ENCODE measurements around the gene FALEC. TPM values are rescaled to one million over a fixed set of nuclear protein-coding genes. Genes with fewer than 3 reads are reported as not detected.

The FALEC gene
- total RNA-seq, 4 donors from 2014 or later: not detected

DNA sequence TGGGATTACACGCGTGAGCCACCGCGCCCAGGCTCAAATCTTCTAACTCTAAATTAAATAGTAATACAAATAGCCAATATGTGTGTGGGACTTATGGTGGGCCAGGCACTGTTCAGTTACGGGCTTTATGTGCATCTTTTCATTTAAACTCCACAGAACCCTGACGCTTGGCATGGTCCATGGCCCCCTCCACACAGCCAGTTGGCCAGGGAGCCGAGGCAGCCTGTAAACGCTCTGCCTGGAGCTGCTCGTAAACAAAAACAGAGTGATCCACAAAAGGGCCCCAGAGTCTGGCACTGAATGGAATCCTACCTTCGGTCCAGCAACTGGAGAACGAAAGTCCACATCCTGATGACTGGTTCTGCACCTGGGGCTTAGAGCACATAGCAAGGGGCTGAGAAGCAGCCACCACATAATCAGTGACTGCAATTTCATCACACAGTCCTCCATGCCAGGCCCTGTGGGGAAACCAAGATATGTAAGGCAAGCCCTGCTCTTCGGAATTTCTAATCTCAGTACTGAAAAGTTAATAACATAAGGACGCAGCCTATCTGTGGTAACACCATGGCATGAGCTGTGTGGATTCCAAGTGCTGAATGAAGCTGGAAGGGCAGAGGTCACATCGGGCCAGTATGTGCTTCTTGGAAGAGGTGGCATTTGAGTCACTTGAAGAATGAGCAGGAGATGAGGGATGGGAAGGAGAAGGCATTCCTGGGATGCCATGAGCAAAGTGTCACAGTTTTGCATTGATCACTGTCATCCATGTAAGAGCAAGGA, 20.1 kb downstream of the FALEC start:
- DNase-seq: no peak

DNA sequence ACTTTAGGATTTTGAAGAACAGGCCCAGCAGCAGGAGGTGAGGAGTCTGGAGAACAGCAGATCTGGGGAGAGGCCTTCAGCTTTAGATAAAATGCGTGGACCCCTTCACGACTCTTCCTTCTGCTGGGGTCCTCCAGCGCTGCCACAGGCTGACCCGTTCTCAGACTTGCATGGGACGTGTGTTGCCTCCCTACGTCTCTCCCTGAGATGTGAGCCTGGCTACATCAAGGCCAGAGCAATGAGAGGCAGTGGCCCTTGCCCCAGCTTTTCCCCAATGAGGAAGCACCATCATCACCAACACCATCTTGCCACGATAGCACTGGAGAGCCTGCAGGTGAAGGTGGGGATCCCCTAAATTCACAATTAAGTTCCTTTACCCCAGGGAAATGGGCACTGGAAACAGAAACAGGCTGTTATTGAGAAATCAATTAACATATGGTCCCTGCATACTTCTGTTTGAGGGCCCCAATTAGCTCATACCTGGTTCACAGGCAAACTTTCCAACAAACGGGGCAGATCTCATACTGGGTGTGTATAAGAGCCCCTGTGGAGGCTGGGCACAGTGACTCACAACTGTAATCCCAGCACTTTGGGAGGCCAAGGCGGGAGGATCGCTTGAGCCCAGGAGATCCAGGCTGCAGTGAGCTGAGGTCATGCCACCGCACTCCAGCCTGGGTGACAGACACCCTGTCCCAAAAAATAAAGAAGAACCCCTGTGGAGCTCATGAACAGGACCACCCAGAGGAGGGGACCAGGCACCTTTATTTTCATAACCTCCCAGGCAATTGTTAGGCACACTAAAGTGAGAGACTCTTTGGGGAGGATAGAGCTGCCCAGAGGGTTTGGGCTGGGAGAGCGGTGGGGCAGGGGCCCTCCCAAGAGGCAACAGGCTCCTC, 21.5 kb downstream of the FALEC start:
- H3K27ac ChIP-seq: peak overlapping the region in 2 of 4 donors; percentile 66 to 67
- H3K9me3 ChIP-seq: no peaks in the 10 kb centered on the region
- no peak overlapping the region for H3K4me3 ChIP-seq
- TF ChIP-seq EP300 (IDR thresholded peaks at IDR 0.05; ENCODE audit: low read depth) (no peak), POLR2AphosphoS5 (IDR thresholded peaks at IDR 0.05) (no peak), POLR2A (IDR thresholded peaks at IDR 0.05) (no peak)
- TF ChIP-seq, protein P1, sequence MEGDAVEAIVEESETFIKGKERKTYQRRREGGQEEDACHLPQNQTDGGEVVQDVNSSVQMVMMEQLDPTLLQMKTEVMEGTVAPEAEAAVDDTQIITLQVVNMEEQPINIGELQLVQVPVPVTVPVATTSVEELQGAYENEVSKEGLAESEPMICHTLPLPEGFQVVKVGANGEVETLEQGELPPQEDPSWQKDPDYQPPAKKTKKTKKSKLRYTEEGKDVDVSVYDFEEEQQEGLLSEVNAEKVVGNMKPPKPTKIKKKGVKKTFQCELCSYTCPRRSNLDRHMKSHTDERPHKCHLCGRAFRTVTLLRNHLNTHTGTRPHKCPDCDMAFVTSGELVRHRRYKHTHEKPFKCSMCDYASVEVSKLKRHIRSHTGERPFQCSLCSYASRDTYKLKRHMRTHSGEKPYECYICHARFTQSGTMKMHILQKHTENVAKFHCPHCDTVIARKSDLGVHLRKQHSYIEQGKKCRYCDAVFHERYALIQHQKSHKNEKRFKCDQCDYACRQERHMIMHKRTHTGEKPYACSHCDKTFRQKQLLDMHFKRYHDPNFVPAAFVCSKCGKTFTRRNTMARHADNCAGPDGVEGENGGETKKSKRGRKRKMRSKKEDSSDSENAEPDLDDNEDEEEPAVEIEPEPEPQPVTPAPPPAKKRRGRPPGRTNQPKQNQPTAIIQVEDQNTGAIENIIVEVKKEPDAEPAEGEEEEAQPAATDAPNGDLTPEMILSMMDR (IDR thresholded peaks at IDR 0.05): no peak
- in situ Hi-C loops (cut with MboI; ENCODE audit: low pct_ligation_motif_present in 1 of 4, low pct_unique_long_range_greater_than_20kb in 1 of 4, low sequenced_read_pairs in 3 of 4) (loop anchor here in 3 of 4 donors (10.0 kb wide), 2 partner anchors 52 to 72 kb away; partner anchors contain the start of gene TARS2 (in 1 of the 3)), intact Hi-C loops (cut with DNase I; ENCODE audit: low total_unique reads) (loop anchor here (10.0 kb wide), 1 partner anchor 52 kb away; the partner anchor contains the start of gene TARS2)
- H3K36me3 ChIP-seq: no peaks in the 10 kb centered on the region
- peaks cover 0 to 32% (median 14%) of the 10 kb centered on the region in 4 donors for H3K4me1 ChIP-seq
- no peak for DNase-seq
- WGBS, 2 donors (ENCODE audit: low coverage in 1 of 2): 89% methylated on average over 12 of the region's 12 CpGs; no CpG with 5 or more reads in 1 of the 2 donors
- H3K27me3 ChIP-seq: no peaks in the 10 kb centered on the region

More for the DNA sequence above, 20.1 kb downstream of the FALEC start:
- peaks cover 0 to 43% (median 20%) of the 10 kb centered on the region in 4 donors for H3K4me1 ChIP-seq
- H3K9me3 ChIP-seq: no peaks in the 10 kb centered on the region
- intact Hi-C loops (cut with DNase I; ENCODE audit: low total_unique reads): loop anchor here (10.0 kb wide), 1 partner anchor 51 kb away; the partner anchor contains the start of gene TARS2
- no peak overlapping the region for H3K4me3 ChIP-seq
- TF ChIP-seq POLR2A (IDR thresholded peaks at IDR 0.05) (no peak), EP300 (IDR thresholded peaks at IDR 0.05; ENCODE audit: low read depth) (no peak), POLR2AphosphoS5 (IDR thresholded peaks at IDR 0.05) (no peak)
- TF ChIP-seq, protein P1 (IDR thresholded peaks at IDR 0.05): no peak
- in situ Hi-C loops (cut with MboI; ENCODE audit: low pct_ligation_motif_present in 1 of 4, low pct_unique_long_range_greater_than_20kb in 1 of 4, low sequenced_read_pairs in 3 of 4): loop anchor here in 3 of 4 donors (10.0 kb wide), 2 partner anchors 51 to 71 kb away; partner anchors contain the start of gene TARS2 (in 1 of the 3)
- H3K27ac ChIP-seq: no peak overlapping the region
- WGBS, 2 donors (ENCODE audit: low coverage in 1 of 2): 91 to 93% methylated on average over 3 to 14 of the region's 14 CpGs
- H3K27me3 ChIP-seq: no peaks in the 10 kb centered on the region
- no peaks in the 10 kb centered on the region for H3K36me3 ChIP-seq

DNA sequence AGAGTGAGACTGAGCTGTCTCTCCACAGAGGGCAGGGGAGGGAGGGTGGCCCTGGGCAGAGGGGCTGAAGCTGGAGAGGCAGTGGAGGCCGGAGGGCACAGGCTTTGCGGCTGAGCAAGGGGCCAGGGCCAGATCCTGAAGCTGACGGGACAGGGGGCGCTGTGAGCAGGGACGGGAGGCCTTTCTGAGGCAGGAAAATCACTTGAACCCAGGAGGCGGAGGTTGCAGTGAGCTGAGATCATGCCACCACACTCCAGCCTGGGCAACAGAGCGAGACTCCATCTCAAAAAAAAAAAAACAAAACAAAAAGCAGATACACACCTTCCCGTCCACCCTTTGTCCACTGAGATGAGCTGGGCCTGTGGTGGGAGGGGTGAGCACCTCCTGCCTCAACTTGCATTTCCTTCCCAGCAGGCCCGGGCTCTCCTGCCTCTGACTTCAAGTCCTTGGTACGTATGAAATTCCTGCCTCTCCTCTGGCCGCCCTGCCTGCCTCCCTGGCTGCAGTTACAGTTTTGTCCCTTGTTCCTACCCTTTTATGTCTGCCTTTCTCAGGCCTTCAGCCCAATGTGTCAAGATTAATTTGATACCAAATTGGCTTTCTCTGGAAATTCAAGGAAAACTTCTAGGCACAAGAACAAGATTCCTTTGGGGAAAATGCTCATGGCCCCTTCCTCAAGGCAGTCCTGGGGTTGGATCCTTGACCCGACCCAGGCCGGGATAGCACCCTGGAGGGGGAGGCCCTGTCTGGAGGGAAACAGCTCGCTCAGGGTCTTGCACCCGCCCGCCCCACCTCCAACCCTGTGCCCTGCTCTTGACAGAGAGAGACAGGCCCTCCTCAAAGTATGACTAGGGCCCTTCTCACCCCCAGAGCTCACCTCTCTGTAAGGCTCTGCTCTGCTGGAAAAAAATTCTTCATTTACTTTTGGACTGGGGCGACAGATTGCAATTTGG, 22.5 kb downstream of the FALEC start:
- 84 to 100% methylated on average over 1 to 17 of the region's 17 CpGs for WGBS, 2 donors (ENCODE audit: low coverage in 1 of 2)
- no peak for DNase-seq
- Histone ChIP-seq H3K9me3 (no peaks in the 10 kb centered on the region), H3K36me3 (no peaks in the 10 kb centered on the region), H3K27me3 (no peaks in the 10 kb centered on the region), H3K4me3 (no peak overlapping the region), H3K4me1 (peaks cover 0 to 23% (median 6%) of the 10 kb centered on the region in 4 donors), H3K27ac (peak overlapping the region in 2 of 4 donors; percentile 66 to 67)
- intact Hi-C loops (cut with DNase I; ENCODE audit: low total_unique reads): loop anchor here (10.0 kb wide), 1 partner anchor 53 kb away; the partner anchor contains the start of gene TARS2
- in situ Hi-C loops (cut with MboI; ENCODE audit: low pct_ligation_motif_present in 1 of 4, low pct_unique_long_range_greater_than_20kb in 1 of 4, low sequenced_read_pairs in 3 of 4): loop anchor here in 3 of 4 donors (10.0 kb wide), 2 partner anchors 53 to 73 kb away; partner anchors contain the start of gene TARS2 (in 1 of the 3)
- TF ChIP-seq POLR2A (IDR thresholded peaks at IDR 0.05): no peak
- TF ChIP-seq EP300 (IDR thresholded peaks at IDR 0.05; ENCODE audit: low read depth): no peak
